Skin of body (tissue), 2 donors: Measurements from ENCODE around the gene ATP5PO. TPM values are rescaled to one million over a fixed set of nuclear protein-coding genes. Genes with fewer than 3 reads are reported as not detected.
"Not testable (repeated sequence)": the region's sequence is repeated elsewhere in the genome, so short reads cannot be mapped to it uniquely, and the experiment has no call there.

Experiments
- DNase-seq: peaks from one replicate; lab custom pipeline; 2025; lab: John Stamatoyannopoulos, UW
- total RNA-seq: library from RNA; depleted of rRNA; stranded (reverse); fragments of >200 nt; gene quantifications from one replicate; pipeline ENCODE4 v1.2.3, GENCODE V29; 2014

ATP5PO gene
- total RNA-seq, 1 donor from 2014 or later: 159 TPM

- peak; percentile 48 for DNase-seq
Observed at GRCh38 chr21:33869873-33870272, 45.7 kb downstream of the ATP5PO start.

- DNase-seq: not testable (repeated sequence)
Observed at GRCh38 chr21:33867868-33868267, 47.7 kb downstream of the ATP5PO start.

DNA sequence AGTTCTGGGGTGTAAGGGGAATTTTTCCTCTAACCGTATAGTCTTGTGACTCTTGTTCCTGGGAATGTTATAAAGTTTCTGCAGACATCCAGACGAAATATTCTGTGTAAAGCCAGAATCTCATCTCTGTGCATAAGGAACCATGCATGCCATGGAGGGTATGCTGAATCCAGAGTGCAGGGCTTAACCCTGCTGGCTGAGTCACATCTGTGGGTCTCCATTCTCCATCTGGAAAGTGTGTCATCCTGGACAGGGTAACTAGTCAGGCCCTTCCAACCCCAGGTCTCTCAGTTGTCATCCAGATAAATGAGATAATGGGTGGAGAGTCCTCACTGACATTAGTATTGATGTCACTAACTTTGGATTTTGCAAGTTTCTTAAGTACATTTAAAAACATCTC is 48.8 kb downstream of the ATP5PO start:
- no peak for DNase-seq

DNA sequence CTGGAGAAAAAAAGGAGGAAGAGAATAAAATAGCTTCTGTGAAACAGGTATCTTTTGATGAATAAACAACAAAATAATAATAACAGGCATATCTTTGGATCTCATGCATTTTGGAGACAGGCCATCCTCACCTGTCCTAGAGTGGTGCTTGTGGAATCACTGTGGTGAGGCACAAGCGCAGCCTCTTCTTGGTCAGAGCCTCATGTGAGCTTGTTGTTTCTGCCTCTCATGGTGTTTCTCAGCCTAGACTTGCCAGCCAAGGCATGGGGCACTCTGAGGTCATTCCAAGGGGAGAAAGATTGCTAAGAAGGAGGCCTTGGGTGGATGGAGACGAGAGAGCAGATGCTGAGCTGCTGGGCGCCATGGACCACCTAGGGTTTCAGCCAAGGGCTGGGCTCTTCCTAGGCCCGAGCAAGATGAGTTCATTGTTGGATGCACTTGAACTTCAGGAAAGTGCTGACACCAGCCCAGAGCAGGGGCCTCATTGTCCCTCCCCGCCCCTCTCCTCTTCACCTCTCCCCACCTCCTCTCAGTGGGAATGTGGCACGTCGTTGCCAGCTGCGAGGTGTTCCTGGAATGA is 49.5 kb downstream of the ATP5PO start:
- DNase-seq: no peak

GRCh38 chr21:33865176-33865575 is 50.4 kb downstream of the ATP5PO start:
- no peak for DNase-seq

- DNase-seq: no peak
Observed at GRCh38 chr21:33864150-33864549, 51.5 kb downstream of the ATP5PO start.

- DNase-seq: not testable (repeated sequence)
Observed at GRCh38 chr21:33863191-33863590, 52.4 kb downstream of the ATP5PO start.

- no peak for DNase-seq
Observed at GRCh38 chr21:33861125-33861524, 54.5 kb downstream of the ATP5PO start.

DNA sequence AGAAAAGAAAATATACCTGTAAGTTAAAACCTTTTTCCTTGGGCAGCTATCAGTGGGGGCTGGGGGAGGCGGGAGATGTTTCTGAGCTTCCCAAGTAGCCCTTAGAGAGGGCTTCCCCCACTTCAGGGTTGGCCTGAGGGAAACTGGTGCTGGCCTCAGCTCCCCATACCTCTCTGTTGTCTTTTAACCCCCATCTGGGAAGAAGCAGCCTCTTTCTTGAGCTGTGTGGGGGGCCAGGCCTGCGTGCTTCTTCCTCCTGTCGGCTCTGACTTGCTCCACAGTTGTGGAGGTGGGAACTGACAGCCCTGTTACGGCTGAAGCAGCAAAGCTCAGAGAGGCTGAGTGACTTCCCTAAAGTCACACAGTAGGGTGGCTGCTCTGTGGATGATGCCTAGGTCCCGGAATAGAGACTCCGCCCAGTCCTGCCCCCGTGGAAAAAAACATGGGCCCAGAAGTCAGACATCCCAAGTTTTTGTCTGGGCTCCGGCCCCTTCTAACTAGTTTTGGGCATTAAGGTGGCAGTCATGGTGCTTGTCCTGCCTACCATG is 55.2 kb downstream of the ATP5PO start:
- no peak for DNase-seq

DNA sequence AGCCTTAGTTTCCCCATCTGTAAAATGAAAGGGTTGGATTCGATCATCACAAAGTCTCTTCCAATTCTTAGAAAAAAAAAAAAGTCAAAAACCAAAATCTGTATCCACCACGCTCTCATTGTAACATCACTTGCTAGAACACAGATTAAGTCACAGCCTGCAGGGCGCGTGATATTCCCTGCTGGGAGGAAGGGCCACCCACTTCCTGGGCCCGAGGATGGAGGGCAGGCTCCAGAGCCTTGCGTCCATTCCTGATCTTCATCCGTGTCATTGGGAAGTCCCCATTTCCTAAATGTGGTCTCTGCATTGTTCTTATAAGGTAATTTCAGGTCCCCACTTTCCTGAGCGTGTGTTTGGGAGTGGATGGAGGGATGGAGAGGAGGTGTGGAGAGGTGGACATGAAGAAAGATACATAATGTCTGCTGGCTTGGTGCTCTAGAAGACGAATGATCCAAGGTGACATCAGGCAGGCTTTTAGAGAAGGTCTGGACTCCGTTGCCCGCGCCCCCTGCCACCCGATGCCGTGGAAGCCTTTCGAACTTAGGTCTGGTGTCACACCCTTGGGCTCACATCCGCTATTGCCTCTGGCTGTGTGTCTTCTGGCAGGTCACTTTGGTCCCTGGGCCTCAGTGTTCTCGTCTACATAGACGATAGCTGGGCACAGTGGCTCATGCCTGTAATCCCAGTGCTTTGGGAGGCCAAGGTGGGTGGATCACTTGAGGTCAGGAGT is 56.1 kb downstream of the ATP5PO start:
- DNase-seq: no peak

DNA sequence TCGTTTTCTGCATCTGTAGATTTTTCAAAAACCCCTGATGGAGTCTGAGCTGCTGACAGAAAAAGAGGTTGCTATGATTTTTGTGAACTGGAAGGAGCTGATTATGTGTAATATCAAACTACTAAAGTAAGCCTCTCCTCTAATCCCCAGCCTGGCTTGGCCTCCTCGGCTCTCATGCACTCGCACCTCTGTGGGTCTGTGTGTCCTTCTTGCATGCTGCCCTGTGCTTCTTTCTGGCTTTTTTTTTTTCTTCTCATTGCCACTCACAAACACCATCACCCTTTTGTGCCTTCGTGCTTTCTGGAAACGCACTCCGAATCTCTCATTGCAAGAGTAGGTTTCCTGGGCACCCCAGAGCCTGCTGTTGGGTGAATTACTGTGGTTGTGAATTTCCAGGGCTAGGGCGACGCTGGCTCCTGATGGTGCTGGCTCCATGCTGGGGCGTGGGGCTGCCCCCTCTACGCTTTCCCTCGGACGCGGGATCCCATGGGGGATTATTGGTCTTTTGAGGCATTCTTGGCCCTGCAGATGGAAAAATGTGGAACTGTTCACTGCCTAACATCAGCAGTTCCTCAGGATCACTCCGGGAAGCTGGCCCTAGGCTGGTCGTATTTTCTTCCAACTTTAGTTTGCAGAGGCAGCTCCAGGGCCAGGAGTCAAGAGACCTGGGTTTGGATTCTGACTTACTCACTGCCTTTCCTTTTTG is 56.8 kb downstream of the ATP5PO start:
- DNase-seq: no peak

- DNase-seq: no peak
Observed at GRCh38 chr21:33857846-33858666, 57.5 kb downstream of the ATP5PO start.

DNA sequence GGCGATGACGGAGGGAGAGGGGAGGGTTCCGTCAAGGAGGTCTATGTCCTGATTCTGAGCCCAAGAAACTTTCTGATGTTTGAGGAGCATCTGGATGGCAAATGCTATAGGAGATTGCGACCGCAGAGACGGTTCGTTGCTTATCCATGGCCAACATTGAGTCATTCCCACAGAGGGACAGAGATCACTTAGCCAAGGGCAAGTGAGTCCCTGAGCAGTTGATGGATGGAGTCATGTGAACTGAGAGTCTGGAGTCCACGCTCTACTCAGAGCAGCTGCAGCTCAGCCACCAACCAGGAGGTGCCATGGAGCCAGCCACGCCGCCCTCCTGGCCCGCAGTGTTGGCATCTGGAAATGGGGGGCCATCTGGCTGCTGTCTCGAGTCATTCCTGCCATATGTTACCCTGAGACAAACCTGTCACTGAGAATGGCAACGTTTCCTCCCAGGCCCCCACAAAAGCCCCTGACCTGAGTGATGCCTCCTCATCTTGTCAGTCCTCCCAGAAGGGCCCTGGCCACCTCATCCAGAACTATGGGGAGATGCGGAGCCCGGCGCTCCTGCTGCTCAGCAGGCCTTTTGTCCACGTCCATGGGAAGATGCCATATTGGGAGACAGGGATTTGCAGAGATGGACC is 58.6 kb downstream of the ATP5PO start:
- no peak for DNase-seq

DNA sequence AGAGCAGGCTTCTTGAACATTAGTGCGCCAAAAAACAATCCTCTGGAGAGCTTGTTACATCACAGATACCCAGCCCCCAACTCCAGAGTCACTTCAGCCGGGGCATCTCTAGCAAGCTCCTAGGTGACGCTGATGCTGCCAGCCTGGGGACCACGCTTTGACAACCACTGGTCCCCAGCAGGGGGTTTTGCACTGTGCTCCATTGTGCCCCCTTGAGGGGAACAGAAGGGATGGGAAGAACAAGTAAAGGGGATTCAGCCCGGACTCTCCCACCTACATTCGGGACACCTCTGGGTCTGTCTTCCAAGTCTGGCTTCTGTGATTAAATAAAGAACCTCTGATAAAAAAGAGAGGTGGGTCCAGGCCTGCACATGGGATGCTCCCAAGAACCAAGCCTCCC is 60.4 kb downstream of the ATP5PO start:
- DNase-seq: no peak

GRCh38 chr21:33854604-33855003 is 61.0 kb downstream of the ATP5PO start:
- no peak for DNase-seq

Other genes starting within 250 kb of the ATP5PO start
- gene MRPS6, start 157.8 kb upstream of the ATP5PO start, total RNA-seq: 37.9 TPM
- 63.2 TPM for gene SLC5A3, start 157.8 kb upstream of the ATP5PO start, total RNA-seq